OCI-LY7 (cell line): ENCODE results near the gene CBFB.

Experiments used
- CTCF ChIP-seq: fragments of 200-600 bp; sonication (generic); conservative IDR thresholded peaks from 2 replicates; pipeline ENCODE4 v1.5.1; 2014; ENCODE audit warnings: mild to moderate bottlenecking, antibody characterized with exemption, low read length, moderate library complexity, mixed read lengths
- EZH2phosphoT487 ChIP-seq: fragments of 200-600 bp; sonication (generic); IDR thresholded peaks from 2 replicates; pipeline ENCODE4 v1.6.1; 2018; ENCODE audit warnings: low read depth, borderline replicate concordance, mild to moderate bottlenecking, mixed run types, antibody characterized with exemption, low read length, moderate library complexity, mixed read lengths

GRCh38 chr16:67137605-67138004, 108.7 kb downstream of the CBFB start:
- TF ChIP-seq CTCF (no peak), EZH2phosphoT487 (no peak)
